ENCODE measurements around the gene ATP11C.

Gene ATP11C

DNA sequence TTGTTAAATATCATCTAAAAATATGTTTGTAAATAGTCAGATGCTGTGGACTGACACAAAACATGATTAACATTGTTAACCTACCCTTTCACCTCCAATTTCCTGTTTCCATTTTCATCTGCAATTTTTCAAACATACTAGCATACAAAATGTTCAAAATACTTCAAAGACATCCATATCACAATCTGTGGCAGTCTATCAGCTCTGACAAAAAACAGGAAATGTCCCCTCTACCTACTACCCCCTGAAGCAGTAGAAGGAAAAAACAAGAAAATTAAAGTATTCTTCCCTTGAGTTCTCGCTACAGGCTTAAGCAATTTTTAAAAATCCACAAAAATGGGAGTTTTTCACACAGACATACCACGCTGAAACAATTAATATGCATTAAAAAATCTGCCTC lies 116.6 kb downstream of the ATP11C start:
- Histone ChIP-seq H3K9me3 (ENCODE audit: control insufficient read depth, low read length) (no peaks in the 10 kb centered on the region), H2AFZ (no peak overlapping the region), H3K9ac (no peak overlapping the region), H3K4me2 (ENCODE audit: low read length) (no peak overlapping the region), H3K4me3 (ENCODE audit: low read depth, low read length) (no peak overlapping the region), H3K79me2 (no peaks in the 10 kb centered on the region), H3K4me1 (no peaks in the 10 kb centered on the region), H3K36me3 (ENCODE audit: control insufficient read depth, insufficient read depth, low read length) (no peaks in the 10 kb centered on the region), H3K27ac (no peak overlapping the region), H3K27me3 (ENCODE audit: control insufficient read depth, insufficient read depth, low read length) (no peaks in the 10 kb centered on the region)
- TF ChIP-seq, protein P1, sequence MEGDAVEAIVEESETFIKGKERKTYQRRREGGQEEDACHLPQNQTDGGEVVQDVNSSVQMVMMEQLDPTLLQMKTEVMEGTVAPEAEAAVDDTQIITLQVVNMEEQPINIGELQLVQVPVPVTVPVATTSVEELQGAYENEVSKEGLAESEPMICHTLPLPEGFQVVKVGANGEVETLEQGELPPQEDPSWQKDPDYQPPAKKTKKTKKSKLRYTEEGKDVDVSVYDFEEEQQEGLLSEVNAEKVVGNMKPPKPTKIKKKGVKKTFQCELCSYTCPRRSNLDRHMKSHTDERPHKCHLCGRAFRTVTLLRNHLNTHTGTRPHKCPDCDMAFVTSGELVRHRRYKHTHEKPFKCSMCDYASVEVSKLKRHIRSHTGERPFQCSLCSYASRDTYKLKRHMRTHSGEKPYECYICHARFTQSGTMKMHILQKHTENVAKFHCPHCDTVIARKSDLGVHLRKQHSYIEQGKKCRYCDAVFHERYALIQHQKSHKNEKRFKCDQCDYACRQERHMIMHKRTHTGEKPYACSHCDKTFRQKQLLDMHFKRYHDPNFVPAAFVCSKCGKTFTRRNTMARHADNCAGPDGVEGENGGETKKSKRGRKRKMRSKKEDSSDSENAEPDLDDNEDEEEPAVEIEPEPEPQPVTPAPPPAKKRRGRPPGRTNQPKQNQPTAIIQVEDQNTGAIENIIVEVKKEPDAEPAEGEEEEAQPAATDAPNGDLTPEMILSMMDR (IDR thresholded peaks at IDR 0.05) = no peak

DNA sequence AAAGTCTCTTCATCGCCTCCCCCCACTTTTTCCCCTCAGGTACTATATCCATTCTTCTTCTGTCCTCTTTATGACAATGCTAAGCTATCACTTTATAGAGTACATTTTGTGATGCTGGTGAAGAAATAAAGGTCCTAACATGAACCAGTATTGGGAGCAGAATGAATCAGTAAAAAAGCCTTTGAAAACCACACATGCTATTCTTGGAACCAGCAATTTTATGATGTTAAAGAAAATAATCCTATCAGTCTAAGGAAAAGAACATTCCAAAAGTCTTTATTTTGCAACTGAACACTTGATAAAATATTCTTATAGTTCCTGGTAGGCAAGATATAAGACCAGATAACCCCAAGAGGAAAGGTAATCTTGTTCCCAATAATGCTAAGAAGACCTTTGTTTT lies 117.1 kb downstream of the ATP11C start:
- Histone ChIP-seq H3K9me3 (ENCODE audit: control insufficient read depth, low read length) (no peaks in the 10 kb centered on the region), H3K36me3 (ENCODE audit: control insufficient read depth, insufficient read depth, low read length) (no peaks in the 10 kb centered on the region), H3K79me2 (no peaks in the 10 kb centered on the region), H3K9ac (no peak overlapping the region), H3K27ac (no peak overlapping the region), H2AFZ (no peak overlapping the region), H3K4me2 (ENCODE audit: low read length) (no peak overlapping the region), H3K4me1 (no peaks in the 10 kb centered on the region), H3K4me3 (ENCODE audit: low read depth, low read length) (no peak overlapping the region), H3K27me3 (ENCODE audit: control insufficient read depth, insufficient read depth, low read length) (no peaks in the 10 kb centered on the region)
- TF ChIP-seq, protein P1 (IDR thresholded peaks at IDR 0.05) = no peak

DNA sequence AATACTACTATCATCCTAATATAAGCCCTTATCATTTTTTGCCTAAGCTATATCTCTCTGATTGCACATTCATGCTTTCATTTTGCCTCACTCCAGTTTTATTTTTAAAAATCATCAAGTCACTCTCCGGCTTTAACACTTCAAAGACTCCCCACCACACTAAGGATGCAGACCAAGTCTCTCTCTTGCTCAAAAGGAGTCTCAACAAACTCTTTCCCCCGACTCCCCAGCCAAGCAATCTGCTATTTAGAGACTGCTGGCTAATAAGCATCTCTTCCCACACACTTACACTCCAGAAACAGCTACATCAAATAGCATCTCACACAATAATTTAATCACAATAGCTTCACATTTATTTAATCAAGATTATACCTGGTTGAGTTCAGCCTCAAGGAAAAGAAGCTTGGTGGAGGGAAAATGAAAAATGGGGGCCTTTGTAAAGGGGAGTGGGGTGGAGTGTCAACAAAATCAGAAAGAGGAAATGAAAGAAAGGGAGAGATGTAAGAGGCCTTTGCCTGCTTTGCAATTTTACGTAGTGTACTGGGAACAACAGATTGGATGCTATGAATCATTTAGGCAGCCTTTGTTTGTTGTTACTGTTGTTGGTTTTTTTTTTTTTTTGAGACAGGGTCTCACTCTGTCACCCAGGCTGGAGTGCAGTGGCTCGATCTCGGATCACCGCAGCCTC lies 120.8 kb downstream of the ATP11C start:
- Histone ChIP-seq H2AFZ (no peak overlapping the region), H3K4me3 (ENCODE audit: low read depth, low read length) (no peak overlapping the region), H3K27me3 (ENCODE audit: control insufficient read depth, insufficient read depth, low read length) (no peaks in the 10 kb centered on the region), H3K4me1 (no peaks in the 10 kb centered on the region), H3K9ac (no peak overlapping the region), H3K79me2 (no peaks in the 10 kb centered on the region), H3K27ac (no peak overlapping the region), H3K36me3 (ENCODE audit: control insufficient read depth, insufficient read depth, low read length) (no peaks in the 10 kb centered on the region), H3K4me2 (ENCODE audit: low read length) (no peak overlapping the region), H3K9me3 (ENCODE audit: control insufficient read depth, low read length) (no peaks in the 10 kb centered on the region)
- TF ChIP-seq, protein P1 (IDR thresholded peaks at IDR 0.05) = no peak

DNA sequence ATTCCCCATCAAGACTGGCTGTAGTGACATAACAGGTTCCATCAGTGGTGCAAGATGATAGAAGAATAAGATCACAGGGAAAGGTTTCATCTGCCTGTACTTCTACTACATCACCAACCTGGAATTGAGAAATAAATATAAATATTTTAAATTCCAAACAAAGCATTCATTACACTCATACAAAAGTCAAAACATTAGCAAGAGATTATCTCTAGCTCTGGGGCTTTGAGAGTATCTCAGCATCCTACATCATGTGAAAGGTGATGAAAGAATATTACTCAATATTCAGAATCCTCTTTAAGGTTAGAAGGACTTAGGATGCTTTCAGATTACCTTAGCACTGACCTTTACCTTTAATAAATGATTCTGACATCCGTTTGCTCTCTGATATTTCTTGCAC lies 128.4 kb downstream of the ATP11C start:
- no peaks in the 10 kb centered on the region for H3K36me3 ChIP-seq (ENCODE audit: control insufficient read depth, insufficient read depth, low read length)
- TF ChIP-seq, protein P1 (IDR thresholded peaks at IDR 0.05) = no peak
- no peak overlapping the region for H3K9ac ChIP-seq
- H3K9me3 ChIP-seq (ENCODE audit: control insufficient read depth, low read length) = no peaks in the 10 kb centered on the region
- no peak overlapping the region for H2AFZ ChIP-seq
- no peaks in the 10 kb centered on the region for H3K4me1 ChIP-seq
- H3K79me2 ChIP-seq = no peaks in the 10 kb centered on the region
- no peak overlapping the region for H3K4me2 ChIP-seq (ENCODE audit: low read length)
- no peak overlapping the region for H3K27ac ChIP-seq
- H3K27me3 ChIP-seq (ENCODE audit: control insufficient read depth, insufficient read depth, low read length) = no peaks in the 10 kb centered on the region
- no peak overlapping the region for H3K4me3 ChIP-seq (ENCODE audit: low read depth, low read length)

DNA sequence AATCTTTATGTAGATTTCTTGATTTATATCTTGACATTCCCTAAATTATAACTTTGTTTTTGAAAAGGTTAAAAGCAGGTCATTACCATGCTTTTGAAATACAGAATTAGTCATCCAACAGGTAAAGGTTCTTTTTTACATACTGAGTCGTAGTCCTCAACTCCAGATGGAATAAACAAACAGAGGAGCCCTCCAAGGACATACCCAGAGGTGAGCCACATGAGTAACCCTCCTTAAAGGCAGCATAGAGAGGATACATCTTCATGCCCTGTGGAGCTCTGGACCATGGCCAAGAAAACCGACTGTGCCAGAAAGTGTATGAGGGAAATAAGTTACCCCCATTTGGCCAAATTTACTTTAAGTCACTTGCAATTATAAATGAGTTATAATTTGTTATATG lies 129.6 kb downstream of the ATP11C start:
- Histone ChIP-seq H3K4me2 (ENCODE audit: low read length) (no peak overlapping the region), H3K79me2 (no peaks in the 10 kb centered on the region), H3K4me3 (ENCODE audit: low read depth, low read length) (no peak overlapping the region), H3K36me3 (ENCODE audit: control insufficient read depth, insufficient read depth, low read length) (no peaks in the 10 kb centered on the region), H3K27me3 (ENCODE audit: control insufficient read depth, insufficient read depth, low read length) (no peaks in the 10 kb centered on the region), H3K9me3 (ENCODE audit: control insufficient read depth, low read length) (no peaks in the 10 kb centered on the region), H3K9ac (no peak overlapping the region), H2AFZ (no peak overlapping the region), H3K4me1 (no peaks in the 10 kb centered on the region), H3K27ac (no peak overlapping the region)
- TF ChIP-seq, protein P1 (IDR thresholded peaks at IDR 0.05) = no peak
